Mesothelial cell of epicardium (in vitro differentiated cells): Measurements from ENCODE around the gene CDH8. TPM values are rescaled to one million over a fixed set of nuclear protein-coding genes. Genes with fewer than 3 reads are reported as not detected.
"Not testable (repeated sequence)": the region's sequence is repeated elsewhere in the genome, so short reads cannot be mapped to it uniquely, and the experiment has no call there.

Experiments used
- DNase-seq, 2 experiments: peaks; one replicate each; pipeline ENCODE4 v3.0.0; 2021; ENCODE audit warnings: low spot score in 2 of 2; ENCODE audit not compliant: unreplicated experiment in 2 of 2
- H3K27ac Mint-ChIP-seq: 2 replicates; pipeline ENCODE4 v1.8.0; 2021; ENCODE audit warnings: mixed read lengths
- H3K27me3 Mint-ChIP-seq: 2 replicates; pipeline ENCODE4 v1.8.0; 2021; ENCODE audit warnings: low read depth, mixed read lengths
- H3K36me3 Mint-ChIP-seq: 2 replicates; pipeline ENCODE4 v1.8.0; 2021; ENCODE audit warnings: mixed read lengths
- H3K4me1 Mint-ChIP-seq: 2 replicates; pipeline ENCODE4 v1.8.0; 2021; ENCODE audit warnings: mixed read lengths
- H3K4me3 Mint-ChIP-seq: 2 replicates; pipeline ENCODE4 v1.8.0; 2021; ENCODE audit warnings: mild to moderate bottlenecking, moderate library complexity, mixed read lengths
- H3K9me3 Mint-ChIP-seq: 2 replicates; pipeline ENCODE4 v1.8.0; 2021; ENCODE audit warnings: mixed read lengths
- CTCF ChIP-seq: fragments of 200-600 bp; sonication (generic); IDR thresholded peaks from one replicate; pipeline ENCODE4 v1.5.0; 2021; ENCODE audit warnings: antibody characterized with exemption; ENCODE audit not compliant: unreplicated experiment
- total RNA-seq: library from RNA; stranded (reverse); gene quantifications from 3 replicates; pipeline ENCODE4 v1.2.1, GENCODE V29; 2021

Gene CDH8
- total RNA-seq, 1 donor from 2014 or later: 20.2 TPM

GRCh38 chr16:61814726-61815347, 221.4 kb downstream of the CDH8 start:
- TF ChIP-seq CTCF: no peak
- Mint-ChIP-seq H3K27ac (no peak overlapping the region), H3K36me3 (no peaks in the 10 kb centered on the region), H3K4me3 (no peak overlapping the region), H3K27me3 (peaks cover 2% of the 10 kb centered on the region), H3K9me3 (no peaks in the 10 kb centered on the region), H3K4me1 (peaks cover 3% of the 10 kb centered on the region)
- DNase-seq: no peak

- Mint-ChIP-seq H3K36me3 (no peaks in the 10 kb centered on the region), H3K4me1 (peaks cover 3% of the 10 kb centered on the region), H3K9me3 (no peaks in the 10 kb centered on the region), H3K4me3 (no peak overlapping the region), H3K27ac (no peak overlapping the region), H3K27me3 (peaks cover 2% of the 10 kb centered on the region)
- DNase-seq: no peak
- no peak for TF ChIP-seq CTCF
Measured at GRCh38 chr16:61813339-61813738, 222.9 kb downstream of the CDH8 start.

- peaks cover 2% of the 10 kb centered on the region for H3K27me3 Mint-ChIP-seq
- DNase-seq: no peak
- H3K27ac Mint-ChIP-seq: no peak overlapping the region
- H3K4me3 Mint-ChIP-seq: no peak overlapping the region
- peaks cover 3% of the 10 kb centered on the region for H3K4me1 Mint-ChIP-seq
- no peaks in the 10 kb centered on the region for H3K9me3 Mint-ChIP-seq
- no peak for TF ChIP-seq CTCF
- H3K36me3 Mint-ChIP-seq: no peaks in the 10 kb centered on the region
Measured at GRCh38 chr16:61812251-61812650, 224.0 kb downstream of the CDH8 start.

GRCh38 chr16:61807551-61807950, 228.7 kb downstream of the CDH8 start:
- H3K9me3 Mint-ChIP-seq: no peaks in the 10 kb centered on the region

GRCh38 chr16:61801217-61801616, 235.0 kb downstream of the CDH8 start:
- H3K27ac Mint-ChIP-seq, H3K4me3 Mint-ChIP-seq, H3K36me3 Mint-ChIP-seq, DNase-seq, H3K9me3 Mint-ChIP-seq, H3K27me3 Mint-ChIP-seq: not testable (repeated sequence)
- H3K4me1 Mint-ChIP-seq: peaks cover 20% of the 10 kb centered on the region

More at GRCh38 chr16:61807551-61807950, 228.7 kb downstream of the CDH8 start:
- H3K27ac Mint-ChIP-seq: no peak overlapping the region
- no peaks in the 10 kb centered on the region for H3K4me1 Mint-ChIP-seq
- peaks cover 2% of the 10 kb centered on the region for H3K36me3 Mint-ChIP-seq
- H3K4me3 Mint-ChIP-seq: no peak overlapping the region
- no peaks in the 10 kb centered on the region for H3K27me3 Mint-ChIP-seq
- no peak for DNase-seq
- TF ChIP-seq CTCF: no peak

GRCh38 chr16:61798741-61799140, 237.5 kb downstream of the CDH8 start:
- peak overlapping the region; percentile 75 for H3K27ac Mint-ChIP-seq
- H3K4me1 Mint-ChIP-seq: peaks cover 20% of the 10 kb centered on the region
- TF ChIP-seq CTCF: no peak
- H3K27me3 Mint-ChIP-seq: no peaks in the 10 kb centered on the region
- no peak for DNase-seq
- H3K4me3 Mint-ChIP-seq: no peak overlapping the region
- peaks cover 2% of the 10 kb centered on the region for H3K36me3 Mint-ChIP-seq
- H3K9me3 Mint-ChIP-seq: peaks cover 6% of the 10 kb centered on the region
